Endothelial cell of umbilical vein (primary cell): ENCODE measurements around the gene KLF3. TPM values are rescaled to one million over a fixed set of nuclear protein-coding genes. Genes with fewer than 3 reads are reported as not detected.

Source experiments
- BruUV-seq: library from RNA; stranded (reverse); fragments of 400-500 nt; replicated peaks from 2 replicates; lab custom pipeline; 2021; lab: Mats Ljungman, UMichigan
- CTCF ChIA-PET: fragments of 300-600, 350-600 bp; sonication (Branson Sonifier 250); formaldehyde crosslinking; loops from one replicate; lab custom pipeline; 2021; ENCODE audit warnings: antibody characterized with exemption, inconsistent platforms; lab: Charles Lee
- POLR2A ChIA-PET: fragments of 300-600, 350-600 bp; sonication (Branson Sonifier 250); formaldehyde crosslinking; loops from one replicate; lab custom pipeline; 2021; ENCODE audit warnings: antibody characterized with exemption, inconsistent platforms; lab: Charles Lee
- DNase-seq: peaks from one replicate; pipeline ENCODE4 v3.0.0-alpha.2; 2011; ENCODE audit warnings: low read depth, low spot score
- FAIRE-seq: peaks from 2 replicates; lab custom pipeline; 2011; peaks lifted over from hg19 to GRCh38; lab: Jason Lieb, UNC
- H2AFZ ChIP-seq: 2 replicates; pipeline ENCODE4 v1.6.0; 2012; ENCODE audit warnings: low read depth, low read length, control low read depth, inconsistent platforms
- H3K27ac ChIP-seq: 2 replicates; pipeline ENCODE4 v1.5.1; 2011; ENCODE audit warnings: low read depth, mild to moderate bottlenecking, control low read depth, low read length, moderate library complexity; ENCODE audit not compliant: insufficient read depth
- H3K27me3 ChIP-seq, 2 experiments: 2 replicates each; pipeline versions ENCODE4 v1.6.0 to v1.6.1; 2011; ENCODE audit warnings: low read length in 2 of 2, mixed read lengths in 1 of 2; ENCODE audit not compliant: control insufficient read depth in 2 of 2, insufficient read depth in 2 of 2
- H3K36me3 ChIP-seq, 2 experiments: 2 replicates in 1 of 2; 3 replicates in 1 of 2; pipeline ENCODE4 v1.5.1; 2011; ENCODE audit warnings: low read length in 2 of 2, mild to moderate bottlenecking in 1 of 2, moderate library complexity in 1 of 2; ENCODE audit not compliant: control insufficient read depth in 2 of 2, insufficient read depth in 2 of 2; ENCODE audit errors: extremely low read depth in 1 of 2
- H3K4me1 ChIP-seq: 3 replicates; pipeline ENCODE4 v1.5.1; 2011; ENCODE audit warnings: mild to moderate bottlenecking, low read length; ENCODE audit not compliant: control insufficient read depth, insufficient read depth; ENCODE audit errors: extremely low read depth
- H3K4me2 ChIP-seq: 2 replicates; pipeline ENCODE4 v1.6.1; 2011; ENCODE audit warnings: low read length, control low read depth, mixed read lengths; ENCODE audit not compliant: insufficient read depth
- H3K4me3 ChIP-seq, 3 experiments: fragments of 200-600 bp in 1 of 3; sonication (generic), shearing (Covaris generic) in 1 of 3; replicated peaks in 1 of 3; 2 replicates each; pipeline ENCODE4 v1.5.1; 2011 to 2016; ENCODE audit warnings: control low read depth in 3 of 3, low read length in 3 of 3, mild to moderate bottlenecking in 2 of 3, inconsistent platforms in 1 of 3, low read depth in 1 of 3, moderate library complexity in 1 of 3; ENCODE audit not compliant: insufficient read depth in 1 of 3
- H3K79me2 ChIP-seq: 2 replicates; pipeline ENCODE4 v1.6.0; 2012; ENCODE audit warnings: low read length, inconsistent platforms; ENCODE audit not compliant: control insufficient read depth, insufficient read depth
- H3K9ac ChIP-seq: replicated peaks from 2 replicates; pipeline ENCODE3; 2011; ENCODE audit warnings: low read length, control low read depth; ENCODE audit not compliant: insufficient read depth; ENCODE audit errors: extremely low read depth
- H3K9me1 ChIP-seq: replicated peaks from 3 replicates; pipeline ENCODE4 v1.6.0; 2011; ENCODE audit warnings: mild to moderate bottlenecking, low read length; ENCODE audit not compliant: control insufficient read depth, insufficient read depth; ENCODE audit errors: extremely low read depth
- H3K9me3 ChIP-seq: replicated peaks from 2 replicates; pipeline ENCODE4 v1.5.1; 2012; ENCODE audit warnings: low read length, inconsistent platforms; ENCODE audit not compliant: control insufficient read depth, insufficient read depth
- H4K20me1 ChIP-seq: replicated peaks from 2 replicates; pipeline ENCODE3; 2011; ENCODE audit warnings: mild to moderate bottlenecking, low read length; ENCODE audit not compliant: control insufficient read depth, insufficient read depth; ENCODE audit errors: extremely low read depth
- EZH2 ChIP-seq: IDR thresholded peaks from 2 replicates; pipeline ENCODE4 v1.6.1; 2012; ENCODE audit warnings: borderline replicate concordance, low read depth, mild to moderate bottlenecking, moderate library complexity, low read length, inconsistent platforms; ENCODE audit not compliant: severe bottlenecking
- FOS ChIP-seq: IDR thresholded peaks from 2 replicates; pipeline ENCODE4 v1.6.1; 2011; ENCODE audit warnings: mild to moderate bottlenecking, low read length, moderate library complexity, borderline replicate concordance; ENCODE audit not compliant: insufficient read depth
- GATA2 ChIP-seq: IDR thresholded peaks from 2 replicates; pipeline ENCODE4 v1.7.0; 2011; ENCODE audit warnings: low read depth, mild to moderate bottlenecking, moderate library complexity, mixed read lengths, low read length; ENCODE audit not compliant: insufficient read length, insufficient read depth
- JUN ChIP-seq: IDR thresholded peaks from 2 replicates; pipeline ENCODE4 v1.6.1; 2011; ENCODE audit warnings: borderline replicate concordance, low read depth; ENCODE audit not compliant: insufficient read length, insufficient read depth
- MYC ChIP-seq: IDR thresholded peaks from one replicate; pipeline ENCODE4 v1.6.1; 2011; ENCODE audit warnings: mild to moderate bottlenecking, low read depth, low read length
- POLR2A ChIP-seq: IDR thresholded peaks from 2 replicates; pipeline ENCODE4 v1.6.1; 2012; ENCODE audit warnings: low read depth, mild to moderate bottlenecking, control low read depth, low read length
- POLR2AphosphoS5 ChIP-seq: IDR thresholded peaks from 2 replicates; pipeline ENCODE4 v1.6.1; 2012; ENCODE audit warnings: low read depth, mild to moderate bottlenecking, control low read depth, low read length, moderate library complexity; ENCODE audit not compliant: insufficient read depth
- dilution Hi-C: fragments of 300-500 bp; cut with MboI; formaldehyde crosslinking; loops from one replicate; pipeline ENCODE4 v1.15.0; 2019; ENCODE audit warnings: low sequenced_read_pairs; ENCODE audit not compliant: extremely low pct_ligation_motif_present
- intact Hi-C: fragments of 100-400 bp; cut with micrococcal nuclease; formaldehyde crosslinking; loops from one replicate; pipeline ENCODE4 v1.10.0; 2022
- polyA plus RNA-seq, 4 experiments: library from polyadenylated mRNA; depleted of rRNA in 3 of 4; stranded (reverse) in 3 of 4; unstranded in 1 of 4; fragments of >200 nt; gene quantifications; 2 replicates each; pipeline versions ENCODE4 v1.2.1 to v1.2.3, GENCODE V29; 2011 to 2012; ENCODE audit warnings: missing spikeins in 1 of 4
- total RNA-seq: library from RNA; stranded (reverse); gene quantifications from 2 replicates; pipeline ENCODE4 v1.2.3, GENCODE V29; 2021
- TF ChIP-seq, protein P1 (sequence below), 2 donors: IDR thresholded peaks; 1 replicate in 1 of 2; 2 replicates in 1 of 2; pipeline ENCODE4 v1.5.1; 2011; ENCODE audit warnings: low read length in 2 of 2, mild to moderate bottlenecking in 2 of 2, moderate library complexity in 2 of 2, control low read depth in 1 of 2, inconsistent platforms in 1 of 2, low read depth in 1 of 2; ENCODE audit not compliant: insufficient read depth in 1 of 2; ENCODE audit errors: extremely low read depth in 1 of 2
- TF ChIP-seq, protein P2 (sequence below): IDR thresholded peaks from 2 replicates; pipeline ENCODE4 v1.6.1; 2011; ENCODE audit not compliant: insufficient read depth, insufficient read length

Gene KLF3
- total and polyA plus RNA-seq, 2 donors (not counting 3 experiments of a cell fraction or from before 2014, with no cell fraction given): 27.7 to 50.5 TPM

DNA sequence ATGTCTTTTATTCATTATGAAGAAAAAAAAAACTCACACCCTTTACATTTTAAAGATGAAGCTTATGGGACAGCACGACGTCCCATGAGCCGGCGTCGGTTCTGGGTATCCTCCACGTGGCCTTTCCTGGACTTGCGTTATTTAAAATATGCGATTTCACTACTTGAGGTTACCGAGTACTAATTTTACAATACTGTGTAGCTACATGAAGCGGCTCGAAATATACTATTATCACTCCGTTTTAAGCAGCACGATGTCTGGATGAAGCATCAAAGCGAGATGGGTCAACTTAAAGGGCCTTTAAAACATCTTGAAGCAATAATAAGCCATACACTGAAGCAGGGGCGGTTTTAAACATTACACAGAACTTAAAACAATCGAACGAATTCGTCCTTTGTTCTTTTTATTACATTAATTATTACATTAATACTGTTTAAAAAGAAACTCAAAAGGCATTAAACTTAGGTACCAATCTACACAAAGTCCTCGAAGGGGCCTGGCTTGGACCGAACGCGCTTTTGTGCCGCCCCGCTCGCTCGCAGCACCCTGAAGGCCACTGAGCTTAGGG lies 1.4 kb upstream of the KLF3 start:
- H3K27ac ChIP-seq: peak overlapping the region; percentile 78
- DNase-seq (no peak), FAIRE-seq (no peak)
- intact Hi-C loops: loop anchor here (10.0 kb wide), 1 partner anchor 1392 kb away; the partner anchor contains the start of gene N4BP2
- peaks cover 14% of the 10 kb centered on the region for H3K4me1 ChIP-seq
- H3K9me1 ChIP-seq: no peaks in the 10 kb centered on the region
- no TSS peak for BruUV-seq
- peak overlapping the region in 2 of 3 experiments; percentile 36 to 89 for H3K4me3 ChIP-seq
- peak overlapping the region; percentile 68 for H3K9ac ChIP-seq
- dilution Hi-C loops: loop anchor here (25.0 kb wide), 1 partner anchor 500 kb away; no protein-coding TSS in a partner anchor
- H3K9me3 ChIP-seq: no peaks in the 10 kb centered on the region
- H3K36me3 ChIP-seq: no peaks in the 10 kb centered on the region
- H4K20me1 ChIP-seq: no peaks in the 10 kb centered on the region
- peaks cover 0 to 2% of the 10 kb centered on the region in 2 experiments for H3K27me3 ChIP-seq
- ChIA-PET POLR2A (no interaction called here), CTCF (interaction anchor here (0.6 to 1.8 kb wide), 4 partner anchors 9 to 343 kb away, joined by 3 to 9 read pairs (median 4); no protein-coding TSS in a partner anchor)
- H3K79me2 ChIP-seq: peaks cover 32% of the 10 kb centered on the region
- H3K4me2 ChIP-seq: peak overlapping the region; percentile 52
- H2AFZ ChIP-seq: peak overlapping the region; percentile 7
- TF ChIP-seq GATA2 (no peak), JUN (no peak), MYC (no peak), EZH2 (no peak), POLR2AphosphoS5 (no peak), FOS (no peak), POLR2A (no peak)
- TF ChIP-seq, protein P1, sequence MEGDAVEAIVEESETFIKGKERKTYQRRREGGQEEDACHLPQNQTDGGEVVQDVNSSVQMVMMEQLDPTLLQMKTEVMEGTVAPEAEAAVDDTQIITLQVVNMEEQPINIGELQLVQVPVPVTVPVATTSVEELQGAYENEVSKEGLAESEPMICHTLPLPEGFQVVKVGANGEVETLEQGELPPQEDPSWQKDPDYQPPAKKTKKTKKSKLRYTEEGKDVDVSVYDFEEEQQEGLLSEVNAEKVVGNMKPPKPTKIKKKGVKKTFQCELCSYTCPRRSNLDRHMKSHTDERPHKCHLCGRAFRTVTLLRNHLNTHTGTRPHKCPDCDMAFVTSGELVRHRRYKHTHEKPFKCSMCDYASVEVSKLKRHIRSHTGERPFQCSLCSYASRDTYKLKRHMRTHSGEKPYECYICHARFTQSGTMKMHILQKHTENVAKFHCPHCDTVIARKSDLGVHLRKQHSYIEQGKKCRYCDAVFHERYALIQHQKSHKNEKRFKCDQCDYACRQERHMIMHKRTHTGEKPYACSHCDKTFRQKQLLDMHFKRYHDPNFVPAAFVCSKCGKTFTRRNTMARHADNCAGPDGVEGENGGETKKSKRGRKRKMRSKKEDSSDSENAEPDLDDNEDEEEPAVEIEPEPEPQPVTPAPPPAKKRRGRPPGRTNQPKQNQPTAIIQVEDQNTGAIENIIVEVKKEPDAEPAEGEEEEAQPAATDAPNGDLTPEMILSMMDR (IDR thresholded peaks at IDR 0.05; ENCODE audit: extremely low read depth in 1 of 2, insufficient read depth in 1 of 2, low read depth in 1 of 2, low read length in 2 of 2): no peak
- TF ChIP-seq, protein P2, sequence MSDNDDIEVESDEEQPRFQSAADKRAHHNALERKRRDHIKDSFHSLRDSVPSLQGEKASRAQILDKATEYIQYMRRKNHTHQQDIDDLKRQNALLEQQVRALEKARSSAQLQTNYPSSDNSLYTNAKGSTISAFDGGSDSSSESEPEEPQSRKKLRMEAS: no peak
